ENCODE results near the gene COA6.

The COA6 gene

GRCh38 chr1:234369033-234369430 lies 4.2 kb upstream of the COA6 start:
- peaks cover 19% of the 10 kb centered on the region for H3F3A ChIP-seq (ENCODE audit: insufficient read depth, low read length)
- no peaks in the 10 kb centered on the region for H3K9me3 ChIP-seq (replicated peaks; ENCODE audit: insufficient read depth, low read length)
- no peaks in the 10 kb centered on the region for H4K20me1 ChIP-seq (ENCODE audit: insufficient read depth, low read length)
- no peaks in the 10 kb centered on the region for H3K9me2 ChIP-seq (replicated peaks; ENCODE audit: insufficient read depth, low read length)
- peaks cover 13% of the 10 kb centered on the region for H3K79me2 ChIP-seq (ENCODE audit: low read length)
- no peak overlapping the region for H2AFZ ChIP-seq (ENCODE audit: low read length)
- H3K36me3 ChIP-seq (replicated peaks; ENCODE audit: insufficient read depth, low read length), result no peaks in the 10 kb centered on the region
- H3K4me3 ChIP-seq (ENCODE audit: low read length), result no peak overlapping the region
- H3K9ac ChIP-seq (ENCODE audit: low read length), result no peak overlapping the region
- H3K4me2 ChIP-seq (ENCODE audit: low read depth, low read length), result no peak overlapping the region
- H3K4me1 ChIP-seq (ENCODE audit: low read length), result 0 out of 2 replicates have a peak, but pooled peaks cover 6% of the 10 kb centered on the region
- no peak overlapping the region for H3K27ac ChIP-seq (ENCODE audit: low read length)
- H3K27me3 ChIP-seq (replicated peaks; ENCODE audit: insufficient read depth, low read length), result no peaks in the 10 kb centered on the region
- no peak for DNase-seq
- no peak for TF ChIP-seq EZH2 (optimal IDR thresholded peaks at IDR 0.05; ENCODE audit: low read depth, low read length)
- no peak for TF ChIP-seq EZH2phosphoT487 (IDR thresholded peaks at IDR 0.05; ENCODE audit: low read length)
- no peak for TF ChIP-seq CTCF (IDR thresholded peaks at IDR 0.05; ENCODE audit: low read length)

- no peaks in the 10 kb centered on the region for H3K9me3 ChIP-seq (replicated peaks; ENCODE audit: insufficient read depth, low read length)
- H3K27me3 ChIP-seq (replicated peaks; ENCODE audit: insufficient read depth, low read length), result no peaks in the 10 kb centered on the region
- H3K36me3 ChIP-seq (replicated peaks; ENCODE audit: insufficient read depth, low read length), result no peaks in the 10 kb centered on the region
- H3K4me1 ChIP-seq (ENCODE audit: low read length), result peaks cover 12% of the 10 kb centered on the region
- no peak overlapping the region for H3K4me3 ChIP-seq (ENCODE audit: low read length)
- peaks cover 20% of the 10 kb centered on the region for H3K79me2 ChIP-seq (ENCODE audit: low read length)
- no peaks in the 10 kb centered on the region for H3K9me2 ChIP-seq (replicated peaks; ENCODE audit: insufficient read depth, low read length)
- no peak overlapping the region for H2AFZ ChIP-seq (ENCODE audit: low read length)
- H3K27ac ChIP-seq (ENCODE audit: low read length), result no peak overlapping the region
- no peaks in the 10 kb centered on the region for H4K20me1 ChIP-seq (ENCODE audit: insufficient read depth, low read length)
- H3K4me2 ChIP-seq (ENCODE audit: low read depth, low read length), result no peak overlapping the region
- H3K9ac ChIP-seq (ENCODE audit: low read length), result no peak overlapping the region
- TF ChIP-seq EZH2 (optimal IDR thresholded peaks at IDR 0.05; ENCODE audit: low read depth, low read length), result no peak
- no peak for TF ChIP-seq EZH2phosphoT487 (IDR thresholded peaks at IDR 0.05; ENCODE audit: low read length)
- TF ChIP-seq CTCF (IDR thresholded peaks at IDR 0.05; ENCODE audit: low read length), result no peak
- DNase-seq, result no peak
- H3F3A ChIP-seq (ENCODE audit: insufficient read depth, low read length), result peaks cover 23% of the 10 kb centered on the region
Measured at GRCh38 chr1:234369784-234370183, 3.5 kb upstream of the COA6 start.

GRCh38 chr1:234371414-234371813 lies 1.8 kb upstream of the COA6 start:
- Histone ChIP-seq H3F3A (ENCODE audit: insufficient read depth, low read length) (peaks cover 23% of the 10 kb centered on the region), H3K27ac (ENCODE audit: low read length) (no peak overlapping the region), H3K4me1 (ENCODE audit: low read length) (peaks cover 12% of the 10 kb centered on the region), H4K20me1 (ENCODE audit: insufficient read depth, low read length) (no peaks in the 10 kb centered on the region), H3K9me3 (replicated peaks; ENCODE audit: insufficient read depth, low read length) (no peaks in the 10 kb centered on the region), H3K79me2 (ENCODE audit: low read length) (peaks cover 36% of the 10 kb centered on the region), H3K4me2 (ENCODE audit: low read depth, low read length) (no peak overlapping the region), H3K4me3 (ENCODE audit: low read length) (no peak overlapping the region), H3K27me3 (replicated peaks; ENCODE audit: insufficient read depth, low read length) (no peaks in the 10 kb centered on the region), H3K9ac (ENCODE audit: low read length) (no peak overlapping the region), H2AFZ (ENCODE audit: low read length) (no peak overlapping the region), H3K36me3 (replicated peaks; ENCODE audit: insufficient read depth, low read length) (peaks cover 5% of the 10 kb centered on the region; the same call in 1 of the 2 replicates), H3K9me2 (replicated peaks; ENCODE audit: insufficient read depth, low read length) (no peaks in the 10 kb centered on the region)
- no peak for TF ChIP-seq EZH2phosphoT487 (IDR thresholded peaks at IDR 0.05; ENCODE audit: low read length)
- TF ChIP-seq CTCF (IDR thresholded peaks at IDR 0.05; ENCODE audit: low read length), result no peak
- TF ChIP-seq EZH2 (optimal IDR thresholded peaks at IDR 0.05; ENCODE audit: low read depth, low read length), result no peak
- DNase-seq, result no peak
